Natural killer cell treated with Interleukin-12 subunit alpha and Interleukin-12 subunit beta and Interleukin-15 and Interleukin-18, amount 100 ng/mL, for 72 hours (primary cell): ENCODE measurements around the gene SIMC1. TPM values are rescaled to one million over a fixed set of nuclear protein-coding genes. Genes with fewer than 3 reads are reported as not detected.
"Not testable (repeated sequence)": the region's sequence is repeated elsewhere in the genome, so short reads cannot be mapped to it uniquely, and the experiment has no call there.

ENCODE experiments used
- ATAC-seq, 2 donors: fragments of 150-1000 bp; cut with Tn5 transposase in 1 of 2; sonication (Bioruptor Pico), chemical (Tn5 transposase) in 1 of 2; 2 replicates each; pipeline ENCODE4 v1.10.0; 2021
- DNase-seq: peaks from one replicate; pipeline ENCODE4 v3.0.0; 2022; ENCODE audit warnings: low spot score
- H3K27ac Mint-ChIP-seq, 2 donors: 1 replicate in 1 of 2; 2 replicates in 1 of 2; pipeline ENCODE4 v1.8.0; 2022; ENCODE audit warnings: mixed read lengths in 2 of 2, mild to moderate bottlenecking in 1 of 2, moderate library complexity in 1 of 2
- H3K27me3 Mint-ChIP-seq, 2 donors: 1 replicate in 1 of 2; 2 replicates in 1 of 2; pipeline ENCODE4 v1.8.0; 2022; ENCODE audit warnings: mixed read lengths in 2 of 2
- H3K36me3 Mint-ChIP-seq: one replicate; pipeline ENCODE4 v1.8.0; 2022; ENCODE audit warnings: mixed read lengths
- H3K4me1 Mint-ChIP-seq, 2 donors: 1 replicate in 1 of 2; 2 replicates in 1 of 2; pipeline ENCODE4 v1.8.0; 2022; ENCODE audit warnings: low read depth in 2 of 2, mixed read lengths in 2 of 2, mild to moderate bottlenecking in 1 of 2
- H3K4me3 Mint-ChIP-seq: one replicate; pipeline ENCODE4 v1.8.0; 2022; ENCODE audit warnings: mixed read lengths
- H3K9me3 Mint-ChIP-seq: 2 replicates; pipeline ENCODE4 v1.8.0; 2022; ENCODE audit warnings: mixed read lengths
- total RNA-seq, 2 donors: library from RNA; stranded (reverse); gene quantifications; one replicate each; pipeline ENCODE4 v1.2.3, GENCODE V29; 2022

The SIMC1 gene
- 10 to 100 TPM; 16.5 to 39.6 TPM for total RNA-seq

DNA sequence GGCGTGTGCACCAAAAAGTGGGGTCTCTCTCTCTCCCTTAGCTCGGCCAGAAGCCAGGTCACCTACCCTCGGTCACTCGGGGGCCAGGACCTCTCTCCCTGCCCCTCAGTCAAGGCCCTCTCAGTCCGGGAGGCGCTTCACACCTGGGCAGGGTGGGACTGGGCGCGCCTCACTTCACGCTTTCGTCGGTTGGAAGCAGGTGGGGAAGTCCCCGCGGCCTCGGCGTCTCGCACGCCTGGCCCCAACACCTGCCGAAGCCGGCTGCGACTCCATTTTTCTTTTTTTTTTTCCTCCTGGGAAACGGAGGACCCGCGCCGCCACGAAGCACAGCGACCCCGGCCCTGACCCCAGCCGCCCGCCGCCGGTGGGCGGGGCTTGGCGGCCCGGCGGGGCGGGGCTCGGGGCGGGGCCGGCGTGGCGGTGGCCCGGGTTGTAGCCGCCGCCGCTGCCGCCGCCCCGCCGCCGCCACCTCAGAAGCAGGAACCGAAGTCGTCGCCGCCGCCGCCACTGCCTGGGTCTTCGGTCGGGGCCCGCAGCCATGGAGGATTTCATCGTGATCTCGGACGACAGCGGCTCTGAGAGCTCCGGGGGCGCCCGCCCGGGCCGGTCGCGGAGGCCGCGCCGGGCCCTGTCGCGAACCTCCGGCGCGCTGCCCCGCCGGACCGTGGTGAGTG, at the start of gene SIMC1:
Gene SIMC1, plus strand, starts transcription at position 454 of the 674 bp plus-strand sequence. Its CDS starts 85 bp downstream, at position 539.
- ATAC-seq (peak; percentile 78 to 94), DNase-seq (peak; percentile 68)
- not testable (repeated sequence) for H3K4me1 Mint-ChIP-seq, H3K36me3 Mint-ChIP-seq, H3K27me3 Mint-ChIP-seq, H3K27ac Mint-ChIP-seq, H3K9me3 Mint-ChIP-seq
- H3K4me3 Mint-ChIP-seq: peak within 1 kb of the TSS; percentile 12

DNA sequence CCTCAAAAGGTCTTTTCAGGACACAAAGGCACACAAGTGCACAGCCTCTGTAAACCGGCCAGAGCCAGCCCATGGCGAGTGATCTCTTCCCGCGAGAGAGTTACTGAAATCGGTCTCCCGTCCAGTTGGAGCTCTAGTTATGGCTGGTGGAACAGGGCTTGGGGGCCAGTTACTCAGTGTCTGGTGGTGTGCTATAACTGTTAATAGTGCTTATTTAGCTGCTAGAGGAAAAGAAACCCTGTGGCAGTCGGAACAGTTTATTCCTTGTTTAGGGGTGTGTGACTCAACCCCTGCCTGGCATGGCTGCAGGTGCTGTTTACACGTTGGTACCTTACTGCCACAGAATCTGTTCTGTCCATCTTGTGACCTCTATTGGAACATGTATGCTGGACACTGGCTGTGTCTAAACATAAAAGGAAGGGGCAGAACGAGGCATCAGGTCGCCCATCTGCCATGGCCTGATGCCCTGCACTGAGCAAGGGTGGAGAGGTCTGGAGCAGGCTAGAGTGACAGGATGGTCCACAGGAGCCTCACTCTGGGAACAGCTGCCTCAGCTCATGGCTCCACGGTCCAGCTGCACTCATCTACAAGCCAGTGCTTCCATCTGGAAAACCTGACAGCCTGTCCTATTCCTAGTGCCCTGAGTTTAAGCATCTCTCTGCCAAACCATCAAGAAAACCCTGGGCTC, 49.6 kb upstream of the SIMC1 start:
- Mint-ChIP-seq H3K27ac (no peak overlapping the region), H3K36me3 (no peaks in the 10 kb centered on the region), H3K9me3 (no peaks in the 10 kb centered on the region), H3K4me1 (no peaks in the 10 kb centered on the region), H3K27me3 (peaks cover 2 to 10% of the 10 kb centered on the region in 2 donors), H3K4me3 (no peak overlapping the region)
- ATAC-seq: peak in 1 of 2 donors; percentile 36
- no peak for DNase-seq

DNA sequence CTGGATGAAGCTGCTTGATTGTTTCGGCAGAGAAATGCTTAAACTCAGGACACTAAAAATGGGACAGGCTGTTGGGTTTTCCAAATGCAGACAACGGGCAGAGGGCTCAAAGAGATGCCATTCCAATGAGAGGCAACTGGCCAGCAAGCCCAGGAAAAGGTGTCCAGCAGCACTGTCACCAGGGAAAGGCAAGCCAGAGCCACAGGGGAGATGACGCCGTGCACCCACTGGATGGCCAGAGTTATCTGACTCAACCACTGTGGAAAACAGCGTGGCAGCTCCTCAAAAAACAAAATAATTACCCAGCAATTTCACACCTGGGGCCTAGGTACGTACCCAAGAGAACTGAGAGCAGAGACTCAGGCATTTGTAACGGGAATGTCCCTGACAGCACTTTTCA, 48.4 kb upstream of the SIMC1 start:
- Mint-ChIP-seq H3K4me1 (no peaks in the 10 kb centered on the region), H3K4me3 (no peak overlapping the region), H3K27ac (no peak overlapping the region), H3K27me3 (peaks cover 2 to 6% of the 10 kb centered on the region in 2 donors), H3K9me3 (no peaks in the 10 kb centered on the region), H3K36me3 (no peaks in the 10 kb centered on the region)
- no peak for DNase-seq
- ATAC-seq: no peak

DNA sequence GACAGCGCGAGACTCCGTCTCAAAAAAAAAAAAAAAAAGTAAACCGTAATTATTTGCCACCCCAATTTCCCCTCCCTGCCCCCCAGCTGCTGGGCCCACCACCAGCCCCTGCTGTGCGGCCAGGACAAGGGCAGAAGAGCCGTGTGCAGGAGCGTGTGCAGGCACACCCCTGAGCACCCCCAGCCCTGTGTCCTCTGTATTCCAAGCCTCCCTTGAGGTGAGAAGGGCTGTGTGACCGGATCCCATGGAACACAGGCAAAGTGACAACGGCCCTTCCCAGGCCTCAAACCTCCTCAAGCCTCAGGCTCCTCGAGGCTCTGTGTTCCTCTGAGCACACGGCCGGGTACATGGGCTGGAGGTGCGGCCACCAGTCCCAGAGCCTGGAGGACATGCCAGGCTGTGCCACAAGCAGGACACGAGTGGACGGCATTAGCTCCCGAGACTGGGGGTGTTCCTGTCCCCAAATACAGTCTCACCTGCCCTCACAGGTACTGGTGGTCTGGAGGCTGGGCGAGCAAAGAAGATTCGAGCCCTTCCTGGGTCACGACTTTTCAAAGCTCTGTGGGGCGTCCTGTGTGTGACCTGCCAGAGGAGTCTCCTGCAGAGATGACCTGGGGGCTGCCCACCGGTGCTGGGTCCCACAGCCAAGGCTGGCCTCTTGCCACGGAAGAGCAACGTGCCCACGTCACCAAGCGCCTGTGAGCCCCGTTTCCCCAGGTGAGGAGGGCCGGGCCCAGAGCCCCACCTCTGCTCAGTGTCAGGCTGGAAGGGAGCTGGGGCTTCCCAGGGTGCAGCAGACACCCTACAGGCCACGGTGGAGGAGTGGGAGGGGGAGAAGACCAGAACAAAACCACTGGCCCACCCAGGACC, 47.1 kb upstream of the SIMC1 start:
- DNase-seq (no peak), ATAC-seq (no peak)
- Mint-ChIP-seq H3K36me3 (no peaks in the 10 kb centered on the region), H3K4me3 (no peak overlapping the region), H3K4me1 (no peaks in the 10 kb centered on the region), H3K27me3 (peaks cover 3 to 6% of the 10 kb centered on the region in 2 donors), H3K9me3 (no peaks in the 10 kb centered on the region), H3K27ac (no peak overlapping the region)

DNA sequence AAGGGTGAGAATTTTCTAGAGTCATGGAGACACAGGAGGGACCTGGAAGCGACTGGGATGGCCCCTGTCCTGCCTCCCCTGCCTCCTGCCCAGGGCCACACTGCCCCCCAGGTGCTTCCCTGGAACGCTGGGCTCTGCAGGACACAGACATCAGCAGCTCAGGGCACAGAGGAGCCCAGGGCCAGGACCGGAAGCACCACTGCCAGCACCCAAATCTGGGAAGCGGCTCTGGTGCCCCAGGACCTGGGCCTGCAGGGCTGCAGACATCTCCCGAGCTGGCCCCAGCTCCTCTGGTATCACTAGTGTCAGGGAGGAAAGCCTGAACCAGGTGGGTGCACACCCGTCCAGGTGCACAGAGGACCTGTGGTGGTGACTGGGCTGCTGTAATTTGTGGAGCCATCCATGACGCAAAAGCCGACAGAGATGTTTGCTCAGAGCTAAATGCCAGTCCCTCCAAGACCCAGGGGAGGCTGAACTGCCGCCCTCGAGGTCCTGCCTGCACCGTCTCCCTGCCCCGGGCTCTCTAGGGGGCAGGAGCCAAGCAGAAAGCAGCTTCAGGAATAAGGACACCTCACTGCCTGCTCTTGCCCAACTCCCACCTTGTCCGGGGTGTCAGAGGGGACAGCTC, 46.0 kb upstream of the SIMC1 start:
- no peak for DNase-seq
- no peak for ATAC-seq
- H3K27me3 Mint-ChIP-seq: peaks cover 0 to 6% of the 10 kb centered on the region in 2 donors
- no peaks in the 10 kb centered on the region for H3K9me3 Mint-ChIP-seq
- no peak overlapping the region for H3K4me3 Mint-ChIP-seq
- H3K27ac Mint-ChIP-seq: no peak overlapping the region
- H3K36me3 Mint-ChIP-seq: no peaks in the 10 kb centered on the region
- no peaks in the 10 kb centered on the region for H3K4me1 Mint-ChIP-seq

DNA sequence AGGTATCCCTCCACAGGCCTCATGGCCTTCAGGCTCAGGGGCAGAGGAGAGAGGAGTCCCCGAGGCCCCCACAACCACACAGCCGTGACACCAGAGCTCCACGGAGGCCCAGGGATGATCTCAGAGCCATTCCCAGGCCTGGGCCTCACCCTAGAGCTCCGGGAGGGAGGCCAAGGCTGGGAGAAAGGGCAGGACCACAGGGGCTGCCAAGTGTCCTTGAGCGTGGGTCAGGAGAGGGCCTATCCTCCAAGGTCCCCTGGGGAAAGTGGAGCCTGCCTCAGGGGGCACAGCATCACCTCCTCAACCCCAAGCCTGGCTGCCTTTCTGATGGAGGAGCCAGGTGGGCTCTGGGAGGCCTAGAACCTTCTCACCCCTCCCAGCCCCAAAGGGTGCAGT, 45.5 kb upstream of the SIMC1 start:
- ATAC-seq, H3K4me3 Mint-ChIP-seq, DNase-seq, H3K27me3 Mint-ChIP-seq, H3K9me3 Mint-ChIP-seq, H3K36me3 Mint-ChIP-seq, H3K27ac Mint-ChIP-seq, H3K4me1 Mint-ChIP-seq: not testable (repeated sequence)

DNA sequence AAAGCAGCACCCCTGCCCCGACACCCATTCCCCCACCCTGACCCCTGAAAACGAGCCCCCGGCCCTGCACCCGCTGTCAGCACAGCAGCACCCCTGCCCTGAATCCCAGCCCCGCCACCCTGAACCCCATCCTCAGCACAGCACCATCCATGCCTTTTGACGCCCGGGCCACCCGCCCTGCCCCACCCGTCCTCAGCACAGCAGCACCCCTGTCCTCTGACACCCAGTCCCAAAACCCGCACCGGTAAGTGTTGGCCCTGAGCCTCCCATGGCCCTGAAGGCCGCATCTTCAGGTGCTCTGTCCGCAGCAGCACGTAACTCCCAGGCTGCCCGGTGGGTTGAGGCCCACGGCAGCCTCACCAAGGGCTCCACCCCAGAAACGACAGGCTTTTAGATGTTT, 44.6 kb upstream of the SIMC1 start:
- DNase-seq, H3K36me3 Mint-ChIP-seq, H3K9me3 Mint-ChIP-seq, H3K27ac Mint-ChIP-seq, H3K4me3 Mint-ChIP-seq, H3K27me3 Mint-ChIP-seq, ATAC-seq, H3K4me1 Mint-ChIP-seq: not testable (repeated sequence)

DNA sequence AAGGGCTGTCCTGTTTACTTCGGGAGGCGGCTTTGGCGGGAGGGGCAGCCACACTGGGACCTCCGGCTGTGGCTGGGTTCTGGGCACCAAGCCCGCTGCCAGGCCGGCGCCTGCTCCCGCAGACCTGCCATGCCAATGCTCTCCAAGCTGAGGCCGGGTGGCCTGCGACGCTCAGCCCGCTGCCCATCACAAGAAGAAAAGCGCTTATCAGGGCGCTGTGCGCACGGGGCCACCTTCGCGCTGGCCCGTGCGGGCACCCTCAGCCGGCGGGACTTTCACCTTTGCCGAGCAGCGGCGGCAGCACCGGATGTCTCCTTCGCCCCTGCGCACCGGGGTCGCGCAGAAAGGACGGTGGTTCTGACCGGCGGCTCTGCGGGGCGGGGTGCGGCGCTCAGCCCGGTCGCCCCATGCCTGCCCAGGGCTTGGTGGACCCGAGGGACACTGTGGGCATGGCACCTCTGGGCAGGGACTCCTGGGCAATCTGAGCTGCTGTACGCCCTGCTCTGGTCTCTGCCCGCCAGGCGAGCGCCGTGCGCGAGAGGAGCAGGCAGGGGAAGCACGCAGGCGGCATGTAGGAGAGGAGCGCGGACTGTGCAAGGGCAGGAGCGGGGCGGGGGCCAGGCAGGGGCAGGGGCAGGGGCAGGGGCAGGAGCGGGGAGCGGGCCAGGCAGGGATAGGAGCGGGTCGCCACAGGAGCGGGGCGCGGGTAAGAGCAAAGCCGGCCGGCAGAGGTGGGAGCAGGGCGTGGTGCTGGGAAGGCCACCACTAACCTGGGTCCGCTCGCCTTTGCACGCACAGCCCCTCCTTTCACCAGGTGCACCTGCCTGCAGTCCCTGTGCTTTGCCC, 43.8 kb upstream of the SIMC1 start:
- H3K27ac Mint-ChIP-seq, H3K27me3 Mint-ChIP-seq, H3K36me3 Mint-ChIP-seq, DNase-seq, H3K4me3 Mint-ChIP-seq, H3K4me1 Mint-ChIP-seq, H3K9me3 Mint-ChIP-seq: not testable (repeated sequence)
- ATAC-seq: peak; percentile 28 to 40

DNA sequence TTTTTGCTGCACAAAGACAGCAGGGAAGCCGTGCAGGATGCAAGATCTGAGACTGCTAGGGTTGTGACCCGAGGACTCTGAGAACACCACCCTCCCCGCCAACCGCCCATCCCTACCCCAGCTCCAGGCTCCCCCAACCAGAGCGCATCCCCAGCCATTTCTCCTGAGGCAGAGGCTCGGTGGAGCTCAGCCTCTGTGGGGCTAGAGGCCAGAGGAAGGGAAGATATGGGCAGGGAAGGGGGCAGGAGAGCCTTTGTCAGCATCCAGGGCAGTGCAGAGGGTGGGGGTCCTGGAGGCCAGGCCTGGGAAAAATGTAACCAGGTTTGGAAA, 43.2 kb upstream of the SIMC1 start:
- not testable (repeated sequence) for H3K36me3 Mint-ChIP-seq, DNase-seq, H3K9me3 Mint-ChIP-seq, H3K4me1 Mint-ChIP-seq, H3K27ac Mint-ChIP-seq, H3K4me3 Mint-ChIP-seq, ATAC-seq
- H3K27me3 Mint-ChIP-seq: peaks cover 2 to 10% of the 10 kb centered on the region in 2 donors

DNA sequence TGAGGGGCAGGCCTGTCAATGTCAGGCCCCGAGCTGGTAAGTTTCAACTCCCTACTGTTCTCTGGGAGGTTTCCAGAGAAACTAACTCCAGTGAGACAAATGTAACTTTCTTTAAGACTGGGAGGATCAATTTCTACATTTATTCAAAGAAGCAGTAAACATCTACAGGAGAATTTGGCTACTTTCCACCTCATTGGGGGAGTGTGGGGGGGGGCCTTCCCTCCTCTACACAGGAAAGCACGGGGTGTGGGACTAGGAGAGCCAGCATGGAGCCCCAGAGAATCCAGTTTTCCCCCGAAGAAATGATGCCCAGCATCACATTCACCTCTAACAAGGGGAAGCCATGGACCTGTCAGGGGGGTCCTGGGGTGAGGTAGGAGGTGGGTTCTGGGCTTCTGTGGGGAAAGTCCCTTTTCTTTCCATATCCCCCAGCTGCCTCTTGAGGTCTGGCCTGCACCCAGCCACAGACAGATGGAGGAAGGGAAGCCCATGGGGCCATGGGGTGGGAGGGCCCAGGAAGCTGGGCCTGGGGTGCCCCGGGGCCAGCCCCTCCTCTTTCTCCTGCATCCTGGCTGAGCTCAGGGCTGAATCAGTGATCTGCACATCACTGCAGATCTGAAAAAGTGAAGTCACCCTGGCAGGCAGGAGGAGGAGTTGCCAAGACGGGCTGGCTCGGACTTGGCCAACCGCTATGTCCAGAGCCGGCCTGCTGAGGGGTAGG, 42.6 kb upstream of the SIMC1 start:
- not testable (repeated sequence) for H3K36me3 Mint-ChIP-seq, H3K9me3 Mint-ChIP-seq, H3K27ac Mint-ChIP-seq, H3K4me3 Mint-ChIP-seq, ATAC-seq, DNase-seq, H3K4me1 Mint-ChIP-seq
- peaks cover 5 to 13% of the 10 kb centered on the region in 2 donors for H3K27me3 Mint-ChIP-seq

DNA sequence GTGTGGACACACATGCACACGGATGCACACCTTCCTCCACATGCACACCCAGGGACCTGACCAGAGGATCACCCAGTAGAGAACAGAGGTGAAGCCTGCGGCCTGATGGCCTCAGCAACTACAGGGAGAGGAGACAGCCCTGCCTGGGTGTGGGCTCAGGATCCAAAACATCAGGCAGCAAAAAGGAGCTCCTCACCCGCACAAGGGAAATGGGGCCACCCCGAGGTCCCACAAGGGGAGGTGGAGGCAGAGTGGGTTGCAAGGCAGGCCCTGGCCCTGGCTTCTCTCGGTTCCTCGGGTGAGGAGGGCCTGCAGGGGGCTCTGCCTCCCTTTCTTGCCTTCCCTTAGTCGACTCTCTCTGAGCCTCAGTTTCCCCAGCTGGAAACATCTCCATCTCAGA, 41.4 kb upstream of the SIMC1 start:
- not testable (repeated sequence) for ATAC-seq, H3K4me3 Mint-ChIP-seq, H3K4me1 Mint-ChIP-seq, H3K9me3 Mint-ChIP-seq, H3K36me3 Mint-ChIP-seq, DNase-seq, H3K27ac Mint-ChIP-seq
- peaks cover 5 to 13% of the 10 kb centered on the region in 2 donors for H3K27me3 Mint-ChIP-seq

DNA sequence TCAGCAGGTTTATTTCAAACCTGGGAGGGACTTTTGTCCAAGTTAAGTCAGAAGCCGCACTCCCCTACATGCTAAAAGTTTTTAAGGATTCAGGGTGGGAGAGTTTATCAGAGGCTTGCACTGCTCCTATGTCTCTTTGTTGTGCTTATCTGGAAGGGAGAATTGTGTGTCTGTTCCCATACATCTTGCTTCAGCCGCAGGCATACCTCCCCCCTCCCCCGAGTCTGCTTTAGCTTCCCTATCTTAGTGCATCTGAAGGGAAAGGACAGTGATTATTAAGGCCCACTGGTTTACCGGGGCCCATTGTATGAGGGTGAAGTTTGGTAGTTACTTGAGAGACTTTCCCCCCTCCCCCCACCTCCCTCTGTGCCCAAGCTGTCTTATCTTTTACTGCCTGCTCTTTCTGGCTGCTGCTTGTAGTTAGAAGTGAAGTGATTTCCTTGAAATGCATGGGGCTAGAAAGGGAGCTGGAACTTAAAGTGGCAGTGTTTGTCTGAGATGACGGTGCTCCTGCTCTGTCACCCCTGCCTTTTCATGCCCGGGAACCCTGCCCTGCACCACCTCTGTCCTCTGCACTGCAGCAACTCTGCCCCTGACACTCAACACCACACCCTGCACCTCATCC, 40.9 kb upstream of the SIMC1 start:
- not testable (repeated sequence) for DNase-seq, H3K27ac Mint-ChIP-seq, H3K4me1 Mint-ChIP-seq, ATAC-seq, H3K36me3 Mint-ChIP-seq, H3K9me3 Mint-ChIP-seq, H3K4me3 Mint-ChIP-seq
- peaks cover 5 to 13% of the 10 kb centered on the region in 2 donors for H3K27me3 Mint-ChIP-seq
